GM21381 (cell line): Measurements from ENCODE around the gene SNAPC1.
"Not testable (repeated sequence)": the region's sequence is repeated elsewhere in the genome, so short reads cannot be mapped to it uniquely, and the experiment has no call there.

Experiments
- ATAC-seq: cut with Tn5 transposase; IDR thresholded peaks from one replicate; pipeline ENCODE4 v1.9.1; 2021; ENCODE audit warnings: mild to moderate bottlenecking, moderate library complexity; ENCODE audit not compliant: unreplicated experiment

Gene SNAPC1

GRCh38 chr14:61749867-61750266 is 12.4 kb upstream of the SNAPC1 start:
- ATAC-seq = no peak

DNA sequence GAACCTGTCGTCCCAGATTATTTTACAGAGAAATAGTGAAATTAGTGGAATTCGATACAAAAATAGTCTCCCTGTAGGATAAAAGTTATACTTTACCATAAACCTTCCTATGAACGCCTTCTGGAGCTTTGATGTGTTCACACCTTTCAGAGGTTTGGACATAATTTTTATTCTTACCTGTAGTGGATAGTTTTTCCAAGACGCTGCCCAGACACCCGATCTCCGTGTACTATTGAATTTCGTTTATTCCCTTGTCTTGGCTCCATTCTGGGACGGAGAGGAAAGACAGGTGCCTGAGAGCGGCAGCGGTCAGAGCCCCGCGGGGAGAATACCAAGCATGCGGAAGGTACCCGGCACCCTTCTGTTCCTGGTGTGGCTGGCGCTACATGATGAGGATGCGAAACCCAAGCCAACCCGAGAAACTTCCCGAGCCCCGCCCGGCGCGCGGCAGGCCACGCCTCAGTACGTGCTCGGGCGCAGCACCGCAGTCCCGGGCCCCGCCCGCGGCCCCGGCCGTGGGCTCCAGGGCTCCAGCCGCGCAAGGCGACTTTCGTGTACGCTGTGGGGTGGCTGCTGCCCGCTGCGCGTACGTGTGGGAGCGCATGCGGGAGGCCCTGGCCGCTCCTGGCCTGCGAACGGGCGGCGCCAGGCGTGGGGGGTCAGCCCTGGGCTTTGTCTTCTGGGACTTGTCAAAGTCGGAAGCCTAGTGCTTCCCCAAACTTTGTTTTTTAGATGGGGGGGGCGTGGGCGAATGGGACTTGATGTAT is 11.3 kb upstream of the SNAPC1 start:
- peak; percentile 94 for ATAC-seq

GRCh38 chr14:61751475-61751989 is 10.7 kb upstream of the SNAPC1 start:
- ATAC-seq = no peak

- peak; percentile 34 for ATAC-seq
These were observed 9.6 kb upstream of the SNAPC1 start for GRCh38 chr14:61752626-61753025.

DNA sequence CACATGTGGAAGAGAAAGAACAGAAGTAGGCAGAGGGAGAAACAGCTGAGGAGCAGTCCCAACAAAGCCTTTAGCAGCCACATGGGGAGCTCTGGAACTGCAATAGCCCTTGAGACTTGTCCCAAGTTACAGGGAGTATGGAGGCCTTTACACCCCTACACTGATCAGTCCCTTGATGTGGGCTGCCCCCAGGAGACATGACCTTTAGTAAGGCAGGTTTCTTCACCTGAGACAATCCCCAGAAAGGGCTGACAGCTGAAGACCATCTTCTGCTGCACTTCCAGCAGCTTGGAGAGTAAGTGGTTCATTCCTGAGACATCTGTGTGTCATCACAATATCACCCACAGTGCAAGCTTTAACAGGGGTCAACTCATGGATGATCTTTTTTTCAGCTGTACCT is 8.6 kb upstream of the SNAPC1 start:
- no peak for ATAC-seq

DNA sequence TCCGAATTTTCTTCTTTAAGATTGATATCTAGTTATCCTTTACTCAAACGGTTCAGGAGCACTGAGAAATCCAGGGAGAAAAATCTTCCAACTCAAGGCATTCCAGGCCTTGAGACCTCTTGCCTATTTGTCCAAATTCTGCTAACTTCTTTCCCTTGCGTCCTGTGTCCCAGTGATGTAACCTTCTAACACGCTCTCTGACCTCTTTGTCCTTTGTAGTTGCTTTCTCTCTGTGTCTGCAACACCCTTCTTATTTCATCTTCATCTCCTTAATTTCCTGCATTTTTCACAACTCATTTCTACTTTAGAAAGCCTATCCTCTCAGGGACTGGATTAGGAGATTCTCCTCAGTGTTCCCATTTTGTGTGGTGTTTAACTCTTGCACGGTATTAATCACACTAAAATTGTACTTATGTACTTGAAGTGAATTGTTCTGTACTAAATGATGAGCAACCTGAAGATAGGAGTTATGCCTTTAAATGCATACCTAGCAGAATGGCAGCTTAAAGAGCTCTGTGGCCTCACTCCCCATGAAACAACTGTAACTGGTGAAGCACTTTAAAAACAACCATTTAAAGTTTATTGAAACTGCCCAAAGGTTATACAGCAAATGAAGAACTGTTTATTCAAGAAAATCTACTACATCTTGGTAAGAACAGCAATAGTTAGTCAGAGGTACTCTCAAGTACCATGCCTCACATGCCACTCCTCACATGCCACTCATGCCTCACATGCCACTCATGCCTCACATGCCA is 7.4 kb upstream of the SNAPC1 start:
- no peak for ATAC-seq

DNA sequence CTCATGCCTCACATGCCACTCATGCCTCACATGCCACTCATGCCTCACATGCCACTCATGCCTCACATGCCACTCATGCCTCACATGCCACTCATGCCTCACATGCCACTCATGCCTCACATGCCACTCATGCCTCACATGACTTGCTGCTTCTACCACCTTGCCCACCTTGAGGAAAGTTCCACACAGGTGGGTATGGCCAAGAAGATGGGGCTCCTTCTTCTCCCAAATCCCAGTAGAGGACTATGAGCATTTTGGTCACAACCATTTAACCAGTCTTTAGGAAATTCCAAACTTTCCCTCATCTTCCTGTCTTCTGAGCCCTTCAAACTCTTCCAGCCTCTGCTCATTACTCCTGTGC is 6.9 kb upstream of the SNAPC1 start:
- not testable (repeated sequence) for ATAC-seq

DNA sequence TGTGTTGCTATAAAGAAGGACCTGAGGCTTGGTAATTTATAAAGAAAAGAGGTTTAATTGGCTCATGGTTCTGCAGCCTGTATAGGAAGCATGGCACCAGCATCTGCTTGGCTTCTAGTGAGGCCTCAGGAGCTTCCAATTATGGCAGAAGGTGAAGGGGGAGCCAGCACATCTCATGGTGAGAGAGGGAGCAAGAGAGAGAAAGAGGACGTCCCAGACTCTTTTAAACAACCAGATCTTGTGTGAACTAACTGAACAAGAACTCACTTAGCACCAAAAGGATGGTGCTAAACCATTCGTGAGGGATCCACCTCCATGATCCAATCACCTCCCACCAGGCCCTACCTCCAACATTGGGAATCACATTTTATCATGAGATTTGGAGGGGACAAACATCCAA is 6.1 kb upstream of the SNAPC1 start:
- no peak for ATAC-seq

GRCh38 chr14:61759878-61760277 is 2.3 kb upstream of the SNAPC1 start:
- no peak for ATAC-seq

- peak; percentile 1 for ATAC-seq
These were observed 663 bp upstream of the SNAPC1 start for GRCh38 chr14:61761557-61761956.

GRCh38 chr14:61764342-61765122 is 2.3 kb downstream of the SNAPC1 start:
- ATAC-seq = no peak

DNA sequence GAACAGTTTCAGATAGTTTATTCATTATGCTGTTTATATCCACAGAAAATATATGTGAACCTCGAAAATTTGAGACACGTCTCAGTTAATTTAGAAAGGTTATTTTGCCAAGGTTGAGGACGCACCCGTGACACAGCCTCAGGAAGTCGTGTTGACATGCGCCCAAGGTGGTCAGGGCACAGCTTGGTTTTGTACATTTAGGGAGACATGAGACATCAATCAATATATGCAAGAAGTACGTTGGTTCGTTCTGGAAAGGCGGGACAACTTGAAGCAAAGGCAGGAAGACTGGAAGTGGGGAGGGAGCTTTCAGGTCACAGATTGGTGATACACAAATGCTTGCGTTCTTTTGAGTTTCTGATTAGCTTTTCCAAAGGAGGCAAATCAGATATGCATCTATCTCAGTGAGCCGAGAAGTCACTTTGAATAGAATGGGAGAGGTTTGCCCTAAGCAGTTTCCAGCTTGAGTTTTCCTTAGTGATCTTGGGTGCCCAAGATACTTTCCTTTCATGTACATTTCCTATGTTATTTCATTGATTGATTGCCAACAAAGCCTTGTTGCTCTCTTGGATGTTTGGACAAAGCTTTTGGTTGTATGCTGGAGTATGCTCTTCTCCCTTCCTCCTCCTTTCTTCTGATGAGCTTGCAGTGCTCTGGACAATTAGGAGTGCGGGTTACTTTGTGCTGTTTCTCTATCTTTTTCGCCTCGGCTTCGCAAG is 3.2 kb downstream of the SNAPC1 start:
- no peak for ATAC-seq

GRCh38 chr14:61766151-61766550 is 3.9 kb downstream of the SNAPC1 start:
- ATAC-seq = no peak

DNA sequence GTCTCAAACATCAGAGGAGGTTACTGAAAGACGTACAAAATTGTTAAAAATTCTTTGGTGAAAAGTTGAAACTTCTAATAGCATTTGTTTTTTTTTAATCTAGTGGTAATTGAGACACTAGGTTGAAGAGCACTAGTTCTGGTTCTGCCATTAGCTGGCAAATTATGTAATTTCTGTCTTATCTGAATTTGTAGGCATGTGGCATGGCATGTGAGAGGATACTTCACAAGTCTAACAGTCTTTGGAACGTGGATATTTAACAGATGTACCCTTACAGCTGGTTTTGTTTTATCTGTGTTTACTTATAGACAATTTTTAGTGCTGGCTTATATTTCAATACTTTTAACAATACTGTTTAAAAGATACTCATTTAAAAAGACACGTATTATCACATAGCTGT is 6.0 kb downstream of the SNAPC1 start:
- ATAC-seq = no peak

DNA sequence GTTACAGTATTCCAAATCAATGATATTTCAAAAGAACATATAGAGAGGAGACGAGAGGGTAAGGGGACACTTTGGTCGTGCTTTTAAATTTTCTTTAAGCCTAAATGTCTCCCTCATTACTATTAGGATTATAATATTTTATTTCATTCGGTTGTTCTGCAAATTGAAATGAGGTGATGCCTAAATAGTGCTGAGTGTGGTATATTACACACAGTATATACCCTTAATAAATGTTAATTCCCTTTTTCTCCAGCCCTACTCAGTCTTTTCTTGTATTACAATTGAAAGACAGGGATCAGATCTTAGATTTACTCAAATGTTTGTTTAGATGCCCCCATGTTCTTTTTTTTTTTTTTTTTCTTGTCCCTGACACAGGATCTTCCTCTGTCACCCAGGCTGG is 7.7 kb downstream of the SNAPC1 start:
- no peak for ATAC-seq

DNA sequence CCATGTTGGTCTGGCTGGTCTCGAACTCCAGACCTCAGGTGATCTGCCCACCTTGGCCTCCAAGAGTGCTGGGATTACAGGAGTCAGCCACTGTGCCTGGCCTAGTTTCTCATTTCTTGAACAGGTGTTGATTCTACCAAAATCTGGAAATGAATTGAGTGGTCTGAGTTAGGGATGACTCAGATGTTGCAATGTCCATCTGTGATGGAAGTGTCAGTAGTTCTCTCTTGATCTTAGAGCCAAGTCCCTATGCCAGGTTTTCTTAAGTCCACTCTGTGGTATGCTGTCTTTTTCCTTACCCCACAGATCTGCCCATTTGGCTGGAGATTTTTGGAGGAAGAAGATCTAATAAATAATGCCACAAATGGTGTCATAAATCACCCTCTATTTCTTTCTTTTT is 12.6 kb downstream of the SNAPC1 start:
- no peak for ATAC-seq

GRCh38 chr14:61780125-61780524 is 17.9 kb downstream of the SNAPC1 start:
- peak; percentile 84 for ATAC-seq

DNA sequence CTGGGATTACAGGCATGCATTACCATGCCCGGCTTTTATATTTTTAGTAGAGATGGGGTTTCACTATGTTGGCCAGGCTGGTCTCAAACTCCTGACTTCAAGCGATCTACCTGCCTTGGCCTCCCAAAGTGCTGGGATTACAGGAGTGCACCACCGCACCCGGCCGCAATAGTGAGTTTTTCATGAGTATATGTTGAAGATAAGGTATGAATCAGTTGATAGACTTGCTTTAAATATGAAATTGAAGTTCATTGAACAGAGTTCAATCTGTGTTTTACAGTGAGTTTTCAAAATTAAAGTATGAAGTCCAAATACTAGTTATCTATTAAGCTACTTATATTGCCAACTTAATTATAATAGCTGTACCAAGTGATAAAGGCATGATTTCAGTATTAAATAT is 35.1 kb downstream of the SNAPC1 start:
- no peak for ATAC-seq

DNA sequence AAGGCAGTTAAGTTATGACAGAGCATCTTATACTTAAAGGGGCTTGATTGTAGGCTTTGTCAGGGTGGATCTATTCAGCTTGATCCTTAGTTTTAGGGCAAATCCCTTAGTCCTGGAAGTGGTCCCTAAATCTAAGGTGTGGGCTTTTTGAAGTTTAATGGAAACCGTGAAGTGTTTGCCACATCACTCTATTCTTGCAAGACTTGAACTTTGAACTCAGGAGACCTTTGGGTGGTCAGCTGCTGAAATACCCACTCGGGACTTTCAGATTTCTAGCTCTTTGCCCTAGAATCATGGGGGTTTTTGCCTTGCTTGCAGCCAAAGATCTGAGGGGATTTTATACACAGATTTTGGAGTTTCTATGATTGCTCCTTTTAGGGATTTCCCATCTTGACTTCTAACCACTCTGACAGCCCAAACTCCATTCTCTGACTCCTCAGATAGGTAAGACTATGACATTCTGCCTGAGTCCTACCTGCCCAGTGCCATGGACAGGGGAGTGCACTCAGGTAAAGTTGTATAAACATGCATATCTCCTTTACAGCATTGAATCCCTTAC is 39.9 kb downstream of the SNAPC1 start:
- no peak for ATAC-seq

GRCh38 chr14:61803755-61804154 is 41.5 kb downstream of the SNAPC1 start:
- no peak for ATAC-seq

DNA sequence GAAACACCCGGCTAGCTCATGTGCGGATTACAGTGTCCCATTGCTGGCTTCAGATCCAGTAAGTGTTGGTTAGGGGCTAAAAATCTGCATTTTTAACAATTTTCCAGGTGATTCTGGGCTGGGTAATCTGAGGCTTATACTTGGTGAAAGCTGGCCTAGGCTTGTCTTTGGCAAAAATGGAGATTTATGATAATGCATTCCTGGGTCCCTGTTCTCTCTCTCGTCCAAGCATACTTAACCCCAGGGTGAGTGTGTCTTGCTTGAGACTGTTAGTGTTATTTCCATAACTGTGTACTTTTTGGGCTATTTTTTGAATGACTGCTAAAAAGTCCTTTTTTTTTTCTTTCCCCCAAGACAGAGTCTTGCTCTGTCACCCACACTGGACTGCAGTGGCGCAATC is 43.2 kb downstream of the SNAPC1 start:
- ATAC-seq = no peak
